ENCODE data around the gene GSTM2. TPM values are rescaled to one million over a fixed set of nuclear protein-coding genes. Genes with fewer than 3 reads are reported as not detected.

Gene GSTM2
- total RNA-seq, 1 experiment from 2014 or later, result 10.2 TPM

- CTCF ChIA-PET, result no interaction called here
- Histone ChIP-seq H3K27ac (ENCODE audit: low read length) (no peak overlapping the region), H3K4me1 (ENCODE audit: control insufficient read depth, insufficient read depth, low read length) (no peaks in the 10 kb centered on the region), H3K9me3 (ENCODE audit: control insufficient read depth, insufficient read depth, low read depth, low read length) (peaks cover 2% of the 10 kb centered on the region; the same call in 1 of the 2 replicates), H3K36me3 (ENCODE audit: control insufficient read depth, insufficient read depth, low read length) (no peaks in the 10 kb centered on the region), H3K4me3 (ENCODE audit: low read depth in 2 of 2, low read length in 2 of 2) (no peak overlapping the region), H3K27me3 (ENCODE audit: control insufficient read depth, insufficient read depth, low read length) (no peaks in the 10 kb centered on the region)
- intact Hi-C loops (cut with micrococcal nuclease; ENCODE audit: unreplicated experiment), result no loop called here
- TF ChIP-seq TCF7L2 (IDR thresholded peaks at IDR 0.05; ENCODE audit: low read depth, low read length), result no peak
- no peak for TF ChIP-seq CTCF (IDR thresholded peaks at IDR 0.05)
- TF ChIP-seq SIN3A (IDR thresholded peaks at IDR 0.05; ENCODE audit: borderline replicate concordance, insufficient read depth, low read depth, low read length), result no peak
- no peak for TF ChIP-seq REST (IDR thresholded peaks at IDR 0.05; ENCODE audit: insufficient read depth in 1 of 2, low read depth in 2 of 2, low read length in 1 of 2)
- TF ChIP-seq POLR2AphosphoS5 (IDR thresholded peaks at IDR 0.05; ENCODE audit: low read depth, low read length), result no peak
- ATAC-seq, result no peak
- POLR2A ChIA-PET, result no interaction called here
- DNase-seq (ENCODE audit: low read depth, low spot score), result no peak
- BruUV-seq (replicated peaks), result no TSS peak
- in situ Hi-C loops (cut with HindIII; ENCODE audit: low pct_unique_long_range_greater_than_20kb, low sequenced_read_pairs), result no loop called here
These were observed 55.2 kb downstream of the GSTM2 start for GRCh38 chr1:109722908-109723691.

Other genes starting within 250 kb of the GSTM2 start
- gene PSMA5, start 241.6 kb upstream of the GSTM2 start, total RNA-seq (2021; ENCODE audit: unreplicated experiment), result 118 TPM
- gene SYPL2, start 201.5 kb upstream of the GSTM2 start, total RNA-seq (2021; ENCODE audit: unreplicated experiment), result 0.74 TPM
- 4.9 TPM for gene ATXN7L2, start 184.2 kb upstream of the GSTM2 start, total RNA-seq (2021; ENCODE audit: unreplicated experiment)
- 4.5 TPM for gene CYB561D1, start 174.0 kb upstream of the GSTM2 start, total RNA-seq (2021; ENCODE audit: unreplicated experiment)
- 0.64 TPM for gene AMIGO1, start 158.3 kb upstream of the GSTM2 start, total RNA-seq (2021; ENCODE audit: unreplicated experiment)
- not detected for gene GPR61, start 128.2 kb upstream of the GSTM2 start, total RNA-seq (2021; ENCODE audit: unreplicated experiment)
- gene GNAI3, start 119.4 kb upstream of the GSTM2 start, total RNA-seq (2021; ENCODE audit: unreplicated experiment), result 6.4 TPM
- gene GNAT2, start 48.4 kb upstream of the GSTM2 start, total RNA-seq (2021; ENCODE audit: unreplicated experiment), result 0.44 TPM
- gene AMPD2, start 48.2 kb upstream of the GSTM2 start, total RNA-seq (2021; ENCODE audit: unreplicated experiment), result 85.8 TPM
- 22.0 TPM for gene GSTM4, start 12.0 kb upstream of the GSTM2 start, total RNA-seq (2021; ENCODE audit: unreplicated experiment)
- not detected for gene GSTM1, start 19.8 kb downstream of the GSTM2 start, total RNA-seq (2021; ENCODE audit: unreplicated experiment)
- gene GSTM5, start 44.2 kb downstream of the GSTM2 start, total RNA-seq (2021; ENCODE audit: unreplicated experiment), result not detected
- 93.1 TPM for gene GSTM3, start 73.0 kb downstream of the GSTM2 start, total RNA-seq (2021; ENCODE audit: unreplicated experiment)
- not detected for gene EPS8L3, start 95.9 kb downstream of the GSTM2 start, total RNA-seq (2021; ENCODE audit: unreplicated experiment)
- 217 TPM for gene CSF1, start 242.8 kb downstream of the GSTM2 start, total RNA-seq (2021; ENCODE audit: unreplicated experiment)

All from Panc1 (cell line).